ENCODE data around the gene PRPF6. TPM values are rescaled to one million over a fixed set of nuclear protein-coding genes. Genes with fewer than 3 reads are reported as not detected.
"Not testable (repeated sequence)": the region's sequence is repeated elsewhere in the genome, so short reads cannot be mapped to it uniquely, and the experiment has no call there.

Gene PRPF6
- total and polyA plus RNA-seq, 5 donors from 2014 or later = 61.8 to 85.3 (median 77.0) TPM

DNA sequence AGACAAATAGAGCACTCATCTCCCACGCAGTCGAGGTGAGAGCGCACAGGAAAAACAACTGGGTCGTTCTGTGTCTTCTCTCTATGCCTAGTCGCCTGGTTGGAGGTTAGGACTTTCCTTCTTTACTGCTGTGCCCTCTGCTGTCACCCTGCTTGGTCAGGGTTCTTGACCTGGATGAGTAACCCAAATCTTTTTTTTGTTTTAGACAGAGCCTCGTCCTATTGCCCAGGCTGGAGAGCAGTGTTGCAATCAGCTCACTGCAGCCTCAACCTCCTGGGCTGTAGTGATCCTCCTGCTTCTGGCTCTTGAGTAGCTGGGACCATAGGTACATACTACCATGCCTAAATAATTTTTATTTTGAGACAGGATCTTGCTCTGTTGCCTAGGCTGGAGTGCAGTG, 24.5 kb downstream of the PRPF6 start:
- no peak for ATAC-seq (ENCODE audit: low read depth in 2 of 2)
- peaks cover 83% of the 10 kb centered on the region for H3K36me3 ChIP-seq (ENCODE audit: control insufficient read depth, insufficient read depth, low read length)
- H3K27ac ChIP-seq (ENCODE audit: insufficient read depth, low read length, poor library complexity, severe bottlenecking) = no peak overlapping the region
- no peaks in the 10 kb centered on the region for H3K27me3 ChIP-seq (ENCODE audit: control insufficient read depth, insufficient read depth, low read length)
- Mint-ChIP-seq H3K4me3 (no peak overlapping the region), H3K4me1 (peaks cover 0 to 31% (median 4%) of the 10 kb centered on the region in 4 donors), H3K27ac (no peak overlapping the region), H3K9me3 (peaks cover 0 to 21% (median 11%) of the 10 kb centered on the region in 7 donors), H3K27me3 (no peaks in the 10 kb centered on the region), H3K36me3 (peaks cover 49% of the 10 kb centered on the region)
- H3K4me1 ChIP-seq (ENCODE audit: control insufficient read depth, insufficient read depth, low read length, poor library complexity, severe bottlenecking) = no peaks in the 10 kb centered on the region
- no peak overlapping the region for H3K4me3 ChIP-seq (ENCODE audit: low read depth, low read length)
- H3K9me3 ChIP-seq (ENCODE audit: control insufficient read depth in 2 of 2, low read length in 2 of 2) = peaks cover 7 to 29% of the 10 kb centered on the region in 2 experiments
- DNase-seq = no peak

- no peak overlapping the region for H3K27ac ChIP-seq (ENCODE audit: insufficient read depth, low read length, poor library complexity, severe bottlenecking)
- peaks cover 9% of the 10 kb centered on the region for H3K4me1 ChIP-seq (ENCODE audit: control insufficient read depth, insufficient read depth, low read length, poor library complexity, severe bottlenecking)
- H3K4me3 Mint-ChIP-seq = no peak overlapping the region
- peaks cover 7 to 40% of the 10 kb centered on the region in 2 experiments for H3K9me3 ChIP-seq (ENCODE audit: control insufficient read depth in 2 of 2, low read length in 2 of 2)
- no peak overlapping the region for H3K27ac Mint-ChIP-seq
- peaks cover 0 to 37% (median 4%) of the 10 kb centered on the region in 4 donors for H3K4me1 Mint-ChIP-seq
- no peak for DNase-seq
- no peak overlapping the region for H3K4me3 ChIP-seq (ENCODE audit: low read depth, low read length)
- no peaks in the 10 kb centered on the region for H3K27me3 ChIP-seq (ENCODE audit: control insufficient read depth, insufficient read depth, low read length)
- H3K9me3 Mint-ChIP-seq = peaks cover 0 to 23% (median 11%) of the 10 kb centered on the region in 7 donors
- peaks cover 84% of the 10 kb centered on the region for H3K36me3 ChIP-seq (ENCODE audit: control insufficient read depth, insufficient read depth, low read length)
- H3K27me3 Mint-ChIP-seq = no peaks in the 10 kb centered on the region
- ATAC-seq (ENCODE audit: low read depth in 2 of 2) = no peak
- peaks cover 46% of the 10 kb centered on the region for H3K36me3 Mint-ChIP-seq
Observed at GRCh38 chr20:64006490-64006889, 25.6 kb downstream of the PRPF6 start.

- peaks cover 0 to 36% (median 4%) of the 10 kb centered on the region in 4 donors for H3K4me1 Mint-ChIP-seq
- no peak overlapping the region for H3K4me3 ChIP-seq (ENCODE audit: low read depth, low read length)
- H3K9me3 Mint-ChIP-seq = peaks cover 0 to 23% (median 11%) of the 10 kb centered on the region in 7 donors
- H3K27ac Mint-ChIP-seq = no peak overlapping the region
- H3K4me1 ChIP-seq (ENCODE audit: control insufficient read depth, insufficient read depth, low read length, poor library complexity, severe bottlenecking) = peaks cover 9% of the 10 kb centered on the region
- H3K36me3 ChIP-seq (ENCODE audit: control insufficient read depth, insufficient read depth, low read length) = peaks cover 81% of the 10 kb centered on the region
- H3K27me3 ChIP-seq (ENCODE audit: control insufficient read depth, insufficient read depth, low read length) = no peaks in the 10 kb centered on the region
- no peak for ATAC-seq (ENCODE audit: low read depth in 2 of 2)
- H3K4me3 Mint-ChIP-seq = no peak overlapping the region
- H3K27ac ChIP-seq (ENCODE audit: insufficient read depth, low read length, poor library complexity, severe bottlenecking) = no peak overlapping the region
- no peak for DNase-seq
- no peaks in the 10 kb centered on the region for H3K27me3 Mint-ChIP-seq
- H3K36me3 Mint-ChIP-seq = peaks cover 42% of the 10 kb centered on the region
- peaks cover 7 to 42% of the 10 kb centered on the region in 2 experiments for H3K9me3 ChIP-seq (ENCODE audit: control insufficient read depth in 2 of 2, low read length in 2 of 2)
Observed at GRCh38 chr20:64006902-64007301, 26.0 kb downstream of the PRPF6 start.

DNA sequence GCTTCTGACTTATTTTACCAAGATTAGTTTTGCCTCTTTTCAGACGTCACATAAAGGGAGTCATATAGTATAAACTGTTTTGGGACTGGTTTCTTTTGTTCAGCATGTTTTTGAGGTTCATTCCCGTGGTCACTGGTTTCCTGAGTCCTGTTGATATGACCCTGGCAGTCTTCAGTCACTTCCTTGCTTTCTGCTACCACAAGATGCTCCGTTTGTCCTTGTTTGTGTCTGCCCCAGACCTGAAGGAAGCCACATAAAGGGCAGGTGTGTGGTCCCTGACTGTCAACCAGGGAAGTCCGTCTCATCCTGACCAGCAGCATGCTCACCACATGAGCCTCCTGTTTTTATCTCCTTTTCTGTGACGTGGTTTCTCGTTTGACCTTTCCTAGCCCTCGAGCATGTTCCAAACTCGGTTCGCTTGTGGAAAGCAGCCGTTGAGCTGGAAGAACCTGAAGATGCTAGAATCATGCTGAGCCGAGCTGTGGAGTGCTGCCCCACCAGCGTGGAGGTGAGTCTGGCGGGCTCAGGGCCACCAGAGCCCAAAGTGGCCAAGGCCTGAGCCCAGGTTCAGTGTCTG, 29.0 kb downstream of the PRPF6 start:
- H3K27ac Mint-ChIP-seq = peak overlapping the region in 1 of 3 donors; percentile 94
- Histone ChIP-seq H3K36me3 (ENCODE audit: control insufficient read depth, insufficient read depth, low read length) (peaks cover 62% of the 10 kb centered on the region), H3K27ac (ENCODE audit: insufficient read depth, low read length, poor library complexity, severe bottlenecking) (no peak overlapping the region), H3K4me1 (ENCODE audit: control insufficient read depth, insufficient read depth, low read length, poor library complexity, severe bottlenecking) (peaks cover 21% of the 10 kb centered on the region), H3K4me3 (ENCODE audit: low read depth, low read length) (no peak overlapping the region), H3K9me3 (ENCODE audit: control insufficient read depth in 2 of 2, low read length in 2 of 2) (peaks cover 9 to 54% of the 10 kb centered on the region in 2 experiments), H3K27me3 (ENCODE audit: control insufficient read depth, insufficient read depth, low read length) (no peaks in the 10 kb centered on the region)
- peaks cover 35% of the 10 kb centered on the region for H3K36me3 Mint-ChIP-seq
- H3K4me3 Mint-ChIP-seq = no peak overlapping the region
- no peaks in the 10 kb centered on the region for H3K27me3 Mint-ChIP-seq
- peaks cover 0 to 48% (median 4%) of the 10 kb centered on the region in 4 donors for H3K4me1 Mint-ChIP-seq
- no peak for ATAC-seq (ENCODE audit: low read depth in 2 of 2)
- peaks cover 0 to 31% (median 11%) of the 10 kb centered on the region in 7 donors for H3K9me3 Mint-ChIP-seq
- DNase-seq = no peak

- H3K27ac ChIP-seq (ENCODE audit: insufficient read depth, low read length, poor library complexity, severe bottlenecking) = peak overlapping the region; percentile 60
- peaks cover 0 to 47% (median 4%) of the 10 kb centered on the region in 4 donors for H3K4me1 Mint-ChIP-seq
- peak overlapping the region; percentile 50 for H3K4me3 ChIP-seq (ENCODE audit: low read depth, low read length)
- no peak for DNase-seq
- H3K4me1 ChIP-seq (ENCODE audit: control insufficient read depth, insufficient read depth, low read length, poor library complexity, severe bottlenecking) = peaks cover 21% of the 10 kb centered on the region
- no peak for ATAC-seq (ENCODE audit: low read depth in 2 of 2)
- peaks cover 0 to 32% (median 11%) of the 10 kb centered on the region in 7 donors for H3K9me3 Mint-ChIP-seq
- H3K4me3 Mint-ChIP-seq = peak overlapping the region in 1 of 4 donors; percentile 28
- H3K36me3 Mint-ChIP-seq = peaks cover 35% of the 10 kb centered on the region
- H3K27me3 Mint-ChIP-seq = no peaks in the 10 kb centered on the region
- peaks cover 60% of the 10 kb centered on the region for H3K36me3 ChIP-seq (ENCODE audit: control insufficient read depth, insufficient read depth, low read length)
- H3K27me3 ChIP-seq (ENCODE audit: control insufficient read depth, insufficient read depth, low read length) = no peaks in the 10 kb centered on the region
- peaks cover 9 to 54% of the 10 kb centered on the region in 2 experiments for H3K9me3 ChIP-seq (ENCODE audit: control insufficient read depth in 2 of 2, low read length in 2 of 2)
- H3K27ac Mint-ChIP-seq = peak overlapping the region in 1 of 3 donors; percentile 44
Observed at GRCh38 chr20:64010711-64011237, 29.8 kb downstream of the PRPF6 start.

- Mint-ChIP-seq H3K4me1 (peaks cover 0 to 47% (median 4%) of the 10 kb centered on the region in 4 donors), H3K9me3 (peaks cover 0 to 32% (median 11%) of the 10 kb centered on the region in 7 donors), H3K27me3 (no peaks in the 10 kb centered on the region), H3K4me3 (peak overlapping the region in 2 of 4 donors; percentile 28 to 53), H3K36me3 (peaks cover 35% of the 10 kb centered on the region), H3K27ac (peak overlapping the region in 2 of 3 donors; percentile 44 to 96)
- Histone ChIP-seq H3K27ac (ENCODE audit: insufficient read depth, low read length, poor library complexity, severe bottlenecking) (peak overlapping the region; percentile 60), H3K27me3 (ENCODE audit: control insufficient read depth, insufficient read depth, low read length) (no peaks in the 10 kb centered on the region), H3K4me3 (ENCODE audit: low read depth, low read length) (peak overlapping the region; percentile 50), H3K4me1 (ENCODE audit: control insufficient read depth, insufficient read depth, low read length, poor library complexity, severe bottlenecking) (peaks cover 21% of the 10 kb centered on the region), H3K9me3 (ENCODE audit: control insufficient read depth in 2 of 2, low read length in 2 of 2) (peaks cover 9 to 54% of the 10 kb centered on the region in 2 experiments), H3K36me3 (ENCODE audit: control insufficient read depth, insufficient read depth, low read length) (peaks cover 59% of the 10 kb centered on the region)
- ATAC-seq (ENCODE audit: low read depth in 2 of 2) = peak in 1 of 2 donors; percentile 39
- DNase-seq = peak in 2 of 3 donors; percentile 12 to 16
Observed at GRCh38 chr20:64011366-64011779, 30.4 kb downstream of the PRPF6 start.

DNA sequence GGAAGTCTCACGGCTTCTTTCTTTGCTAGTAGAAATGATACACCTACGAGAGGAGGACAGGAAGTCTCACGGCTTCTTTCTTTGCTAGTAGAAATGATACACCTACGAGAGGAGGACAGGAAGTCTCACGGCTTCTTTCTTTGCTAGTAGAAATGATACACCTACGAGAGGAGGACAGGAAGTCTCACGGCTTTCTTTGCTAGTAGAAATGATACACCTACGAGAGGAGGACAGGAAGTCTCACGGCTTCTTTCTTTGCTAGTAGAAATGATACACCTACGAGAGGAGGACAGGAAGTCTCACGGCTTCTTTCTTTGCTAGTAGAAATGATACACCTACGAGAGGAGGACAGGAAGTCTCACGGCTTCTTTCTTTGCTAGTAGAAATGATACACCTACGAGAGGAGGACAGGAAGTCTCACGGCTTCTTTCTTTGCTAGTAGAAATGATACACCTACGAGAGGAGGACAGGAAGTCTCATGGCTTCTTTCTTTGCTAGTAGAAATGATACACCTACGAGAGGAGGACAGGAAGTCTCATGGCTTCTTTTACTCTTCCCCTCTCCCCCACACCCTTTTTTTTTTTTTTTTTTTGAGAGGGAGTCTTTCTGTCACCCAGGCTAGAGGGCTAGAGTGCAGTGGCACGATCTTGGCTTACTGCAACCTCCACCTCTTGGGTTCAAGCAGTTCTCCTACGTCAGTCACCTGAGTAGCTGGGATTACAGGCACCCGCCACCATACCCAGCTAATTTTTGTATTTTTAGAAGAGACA, 31.6 kb downstream of the PRPF6 start:
- H3K4me1 ChIP-seq (ENCODE audit: control insufficient read depth, insufficient read depth, low read length, poor library complexity, severe bottlenecking) = peaks cover 21% of the 10 kb centered on the region
- not testable (repeated sequence) for H3K27me3 ChIP-seq (ENCODE audit: control insufficient read depth, insufficient read depth, low read length); H3K27me3 Mint-ChIP-seq
- H3K4me3 Mint-ChIP-seq = peak overlapping the region in 1 of 4 donors; percentile 44
- H3K36me3 Mint-ChIP-seq = peaks cover 34% of the 10 kb centered on the region
- peak overlapping the region; percentile 68 for H3K27ac ChIP-seq (ENCODE audit: insufficient read depth, low read length, poor library complexity, severe bottlenecking)
- H3K27ac Mint-ChIP-seq = peak overlapping the region in 2 of 3 donors; percentile 64 to 73
- H3K9me3 Mint-ChIP-seq = peaks cover 0 to 32% (median 11%) of the 10 kb centered on the region in 7 donors
- DNase-seq (peak in 2 of 3 donors; percentile 46 to 47), ATAC-seq (ENCODE audit: low read depth in 2 of 2) (peak in 1 of 2 donors; percentile 72)
- peaks cover 56% of the 10 kb centered on the region for H3K36me3 ChIP-seq (ENCODE audit: control insufficient read depth, insufficient read depth, low read length)
- peak overlapping the region; percentile 61 for H3K4me3 ChIP-seq (ENCODE audit: low read depth, low read length)
- H3K4me1 Mint-ChIP-seq = peaks cover 0 to 50% (median 4%) of the 10 kb centered on the region in 4 donors
- H3K9me3 ChIP-seq (ENCODE audit: control insufficient read depth in 2 of 2, low read length in 2 of 2) = peaks cover 9 to 52% of the 10 kb centered on the region in 2 experiments

All from CD4-positive, CD25-positive, alpha-beta regulatory T cell (primary cell).